Activated CD8-positive, alpha-beta memory T cell treated with anti-CD3 and anti-CD28 coated beads for 48 hours (primary cell): ENCODE measurements around the gene ZDHHC19.
"Not testable (repeated sequence)": the region's sequence is repeated elsewhere in the genome, so short reads cannot be mapped to it uniquely, and the experiment has no call there.

Experiments
- DNase-seq, 3 experiments: peaks; one replicate each; pipeline ENCODE4 v3.0.0-alpha.2; 2020; ENCODE audit warnings: low read depth in 2 of 3, low spot score in 2 of 3

Gene ZDHHC19

DNA sequence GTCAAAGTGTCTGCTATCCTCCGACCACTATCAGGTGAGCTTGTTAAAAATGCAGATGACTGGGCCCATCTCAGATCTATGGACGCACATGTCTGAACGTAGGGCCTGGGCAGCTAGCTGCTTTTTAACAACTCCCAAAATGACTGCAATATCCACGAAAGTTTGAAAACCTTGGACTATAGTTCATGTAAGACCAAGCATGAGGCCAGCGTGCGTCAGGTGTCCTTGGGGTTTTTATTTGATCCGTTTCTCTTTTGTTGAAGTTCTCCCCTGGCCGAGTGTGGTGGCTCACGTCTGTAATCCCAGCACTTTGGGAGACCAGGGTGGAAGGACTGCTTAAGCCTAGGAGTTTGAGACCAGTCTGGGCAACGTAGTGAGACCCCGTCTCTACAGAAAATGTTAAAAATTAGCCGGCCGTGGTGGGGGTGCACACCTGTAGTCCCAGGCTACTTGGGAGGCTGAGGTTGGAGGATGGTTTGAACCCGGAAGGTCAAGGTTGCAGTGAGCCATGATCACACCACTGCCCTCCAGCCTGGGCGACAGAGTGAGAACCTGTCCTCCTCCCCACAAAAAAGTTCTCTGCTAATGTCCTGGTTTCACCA lies 14.7 kb upstream of the ZDHHC19 start:
- DNase-seq = no peak

DNA sequence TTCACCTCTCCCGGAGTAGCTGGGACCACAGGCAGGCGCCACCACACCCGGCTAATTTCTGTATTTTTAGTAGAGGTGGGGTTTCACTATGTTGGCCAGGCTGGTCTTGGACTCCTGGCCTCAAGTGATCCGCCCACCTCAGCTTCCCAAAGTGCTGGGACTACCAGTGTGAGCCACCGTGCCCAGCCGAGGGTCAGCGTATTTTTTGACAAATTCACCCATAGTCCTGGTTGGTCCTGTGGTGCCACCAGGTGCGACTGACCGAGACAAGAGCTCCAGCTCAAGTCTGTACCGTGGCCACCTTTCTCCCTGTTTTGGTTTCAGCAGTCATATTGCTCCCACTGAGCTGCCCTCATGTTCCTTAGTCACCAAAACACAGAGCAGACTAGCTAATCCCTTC lies 13.9 kb upstream of the ZDHHC19 start:
- no peak for DNase-seq

DNA sequence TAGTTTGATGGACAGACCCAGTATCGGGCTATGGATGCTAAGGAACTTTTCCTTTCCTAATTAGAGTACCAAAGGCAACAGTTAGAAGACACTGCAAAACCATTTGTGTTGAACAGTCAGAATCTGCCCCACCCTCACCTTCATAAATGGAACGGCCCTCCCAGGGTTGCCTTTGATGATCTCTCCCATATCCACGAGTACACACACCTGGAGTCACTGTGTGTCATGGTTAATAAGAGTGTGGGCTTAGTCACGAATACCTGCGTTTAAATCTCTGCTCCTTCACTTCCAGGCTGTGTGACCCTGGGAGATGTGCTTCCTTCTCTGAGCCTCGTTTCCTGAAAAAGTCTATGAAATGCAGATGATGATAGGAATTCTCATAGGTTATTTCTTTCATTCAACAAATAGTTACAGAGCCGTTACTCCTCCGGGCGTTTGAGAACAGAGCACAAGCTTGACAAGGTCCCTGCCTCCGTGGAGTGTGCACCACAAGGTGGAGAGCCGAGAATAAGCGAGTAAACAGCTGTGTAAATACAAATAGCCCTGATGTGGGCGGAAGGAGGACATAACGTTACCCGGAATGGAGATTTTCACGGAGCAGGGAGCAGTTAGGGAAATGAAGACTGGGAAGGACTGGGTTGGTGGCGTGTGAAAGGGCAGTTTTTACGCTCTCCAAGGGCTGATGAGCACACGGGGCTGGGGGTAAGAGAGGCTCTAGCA lies 11.8 kb upstream of the ZDHHC19 start:
- DNase-seq = no peak

DNA sequence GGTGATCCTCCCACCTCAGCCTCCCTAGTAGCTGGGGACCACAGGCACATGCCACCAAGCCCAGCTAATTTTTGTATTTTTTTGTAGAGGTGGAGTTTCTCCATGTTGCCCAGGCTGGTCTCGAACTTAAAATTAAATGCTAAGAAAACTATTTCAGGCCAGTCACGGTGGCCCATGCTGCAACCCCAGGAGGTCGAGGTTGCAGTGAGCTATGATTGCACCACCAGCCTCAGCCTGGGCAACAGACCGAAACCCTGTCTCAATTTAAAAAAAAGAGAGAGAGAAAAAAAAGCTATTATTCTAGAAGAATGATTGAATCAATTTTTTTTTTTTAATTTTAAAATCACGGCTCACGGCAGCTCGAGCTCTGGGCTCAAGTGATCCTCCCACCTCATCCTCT lies 9.8 kb upstream of the ZDHHC19 start:
- DNase-seq = no peak

DNA sequence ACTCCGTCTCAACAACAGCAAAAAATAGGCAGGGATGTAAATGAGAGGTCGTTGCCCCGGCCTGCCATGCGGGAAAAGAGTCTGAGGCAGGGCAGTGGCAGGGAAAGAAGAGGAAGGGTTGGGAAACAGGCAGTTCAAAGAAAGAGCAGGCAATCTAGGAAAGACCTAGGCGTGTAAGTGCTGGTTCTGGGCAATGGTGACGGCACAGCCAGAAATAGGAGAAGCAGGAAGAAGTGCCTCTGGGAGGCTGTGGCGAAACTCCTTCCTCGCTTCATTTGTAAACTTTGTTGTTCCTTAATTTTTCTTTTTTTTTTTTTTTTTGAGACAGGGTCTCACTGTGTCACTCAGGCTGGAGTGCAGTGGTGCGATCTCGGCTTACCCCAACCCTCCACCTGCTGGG lies 9.4 kb upstream of the ZDHHC19 start:
- DNase-seq = no peak

DNA sequence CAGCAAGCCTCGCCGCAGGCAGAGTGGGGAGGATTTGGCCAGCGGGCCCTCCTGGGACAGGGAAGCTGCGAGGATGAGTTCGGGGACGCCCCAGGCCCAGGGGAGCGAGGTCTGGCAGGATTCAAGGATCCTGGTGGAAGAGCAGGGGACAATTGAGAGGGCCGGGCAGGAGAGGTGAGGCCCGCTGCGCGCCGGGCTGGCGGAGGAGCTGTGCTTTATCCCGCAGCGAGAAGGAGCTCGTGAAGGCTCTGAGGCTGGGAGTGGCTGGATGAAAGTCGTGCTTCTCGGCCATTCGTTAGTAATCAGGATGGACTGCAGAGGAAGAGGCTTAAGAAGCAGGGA lies 8.7 kb upstream of the ZDHHC19 start:
- DNase-seq = no peak

DNA sequence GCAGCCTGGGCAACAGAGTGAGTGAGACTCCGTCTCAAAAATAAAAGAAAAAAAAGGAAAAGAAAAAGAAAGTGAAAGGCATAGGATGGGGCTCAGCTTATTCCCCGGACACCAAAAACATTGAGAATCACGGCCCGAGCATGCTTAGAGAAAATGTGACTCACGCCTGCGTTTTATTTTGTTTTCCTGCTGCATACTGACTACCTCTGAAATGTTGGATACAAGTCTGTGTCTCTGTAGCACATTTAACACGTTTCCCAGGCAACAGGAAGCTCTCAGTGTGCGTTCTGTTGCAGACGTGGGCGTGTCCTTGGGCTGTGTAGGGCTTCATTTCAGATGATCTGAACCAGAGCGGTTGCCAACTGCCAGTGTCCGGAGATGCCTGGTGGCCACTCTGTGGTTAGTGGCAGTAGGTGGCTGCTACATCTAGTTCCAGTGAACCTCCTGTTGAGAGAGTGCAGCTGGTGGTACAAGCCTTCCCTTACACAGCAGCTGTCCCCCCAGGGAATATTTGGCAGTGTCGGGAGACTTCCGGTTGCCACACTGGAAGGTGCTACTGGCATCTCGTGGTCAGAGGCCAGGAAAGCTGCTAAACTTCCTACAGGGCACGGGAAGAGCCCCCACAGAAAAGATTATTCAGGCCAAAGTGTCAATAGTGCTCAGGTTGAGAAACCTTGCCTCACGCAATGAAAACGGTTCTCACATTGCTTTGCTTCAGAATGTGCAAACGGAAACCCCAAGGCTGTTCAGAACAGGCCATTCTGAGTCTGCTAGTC lies 8.2 kb upstream of the ZDHHC19 start:
- no peak for DNase-seq

DNA sequence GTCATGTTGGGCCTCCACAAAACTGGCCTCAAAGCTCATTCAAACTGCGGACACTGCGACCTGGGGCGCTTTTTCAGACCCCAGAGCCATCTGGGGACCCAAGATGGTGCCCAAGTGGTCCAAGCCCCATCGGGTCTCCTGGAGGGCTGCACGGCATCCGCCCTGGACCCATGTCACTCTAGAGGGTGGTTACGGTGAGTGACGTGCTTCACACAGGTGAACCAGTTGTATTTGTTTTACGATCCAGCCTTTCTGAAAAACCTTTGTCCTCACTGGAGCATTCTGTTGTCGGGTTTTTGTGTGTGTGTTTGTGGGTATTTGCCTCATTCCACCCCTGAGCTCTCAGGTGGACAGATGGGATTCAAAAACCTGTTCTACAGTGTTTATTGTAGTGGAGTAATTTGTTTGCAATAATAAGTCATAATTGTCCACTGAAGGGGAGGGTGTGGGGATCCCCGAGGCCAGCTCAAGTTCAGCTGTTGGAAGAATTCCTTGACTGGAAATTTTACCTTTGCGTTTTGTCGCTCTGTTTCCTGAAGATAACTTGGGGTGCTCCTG lies 7.0 kb upstream of the ZDHHC19 start:
- no peak for DNase-seq

DNA sequence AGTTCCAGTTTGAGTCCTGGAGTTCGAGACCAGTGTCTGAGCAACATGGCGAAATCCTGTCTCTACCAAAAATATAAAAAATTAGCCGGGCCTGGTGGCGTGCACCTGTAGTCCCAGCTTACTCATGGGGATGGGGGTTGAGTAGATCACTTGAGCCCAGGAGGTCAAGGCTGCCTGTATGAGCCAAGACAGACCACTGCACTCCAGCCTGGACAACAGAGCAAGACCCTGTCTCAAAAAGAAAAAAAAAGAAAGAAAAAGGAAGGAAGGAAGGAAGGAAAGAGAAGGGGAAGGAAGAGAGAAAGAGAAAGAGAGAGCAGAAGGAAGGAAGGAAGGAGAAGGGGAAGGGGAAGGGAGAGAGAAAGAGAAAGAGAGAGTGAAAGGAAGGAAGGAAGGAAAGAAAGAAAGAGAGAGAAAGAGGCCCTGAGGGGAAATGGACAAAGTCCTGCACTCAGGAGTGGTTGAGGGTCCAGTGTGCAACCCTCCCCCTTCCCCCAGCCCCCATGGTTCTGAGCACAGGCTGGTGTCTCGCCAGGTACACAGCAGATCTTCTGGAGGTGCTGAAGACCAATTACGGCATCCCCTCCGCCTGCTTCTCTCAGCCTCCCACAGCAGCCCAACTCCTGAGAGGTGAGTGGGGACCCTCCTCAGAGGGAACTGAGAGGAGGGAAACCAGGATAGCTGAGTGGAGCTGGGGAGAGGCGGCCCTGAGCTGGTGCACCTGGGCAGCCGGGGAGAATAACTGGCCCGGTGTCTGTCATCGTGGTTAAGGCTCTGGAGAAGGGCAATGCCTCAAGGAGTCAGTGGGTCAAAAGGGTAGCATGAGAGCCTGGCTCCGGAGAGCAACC lies 6.3 kb upstream of the ZDHHC19 start:
- no peak for DNase-seq

DNA sequence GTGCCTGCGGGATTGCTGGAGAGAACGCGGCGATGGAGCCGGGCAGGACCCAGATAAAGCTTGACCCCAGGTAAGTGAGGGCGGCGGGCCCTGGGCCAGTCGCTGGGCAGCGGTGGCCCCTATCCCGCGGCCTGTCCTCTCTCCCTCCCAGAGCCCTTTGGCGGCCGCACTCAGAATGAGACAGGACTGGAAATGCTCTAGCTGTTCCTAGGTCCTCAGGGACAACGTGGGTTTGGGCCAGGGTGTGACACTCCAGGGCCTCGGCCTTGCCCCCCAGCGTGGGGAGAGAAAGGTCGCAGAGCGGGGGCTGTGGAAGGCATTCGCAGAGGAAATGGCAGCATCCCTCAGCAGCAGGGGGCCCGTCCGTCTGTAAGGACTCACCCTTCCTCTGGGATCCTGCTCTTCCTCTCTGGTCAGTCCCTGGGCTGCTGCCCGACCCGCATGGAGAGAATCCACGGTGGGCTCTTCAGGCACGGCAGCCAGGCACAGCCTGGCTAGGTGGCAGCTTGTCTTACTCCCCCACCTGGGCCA lies 5.5 kb upstream of the ZDHHC19 start:
- DNase-seq = no peak

DNA sequence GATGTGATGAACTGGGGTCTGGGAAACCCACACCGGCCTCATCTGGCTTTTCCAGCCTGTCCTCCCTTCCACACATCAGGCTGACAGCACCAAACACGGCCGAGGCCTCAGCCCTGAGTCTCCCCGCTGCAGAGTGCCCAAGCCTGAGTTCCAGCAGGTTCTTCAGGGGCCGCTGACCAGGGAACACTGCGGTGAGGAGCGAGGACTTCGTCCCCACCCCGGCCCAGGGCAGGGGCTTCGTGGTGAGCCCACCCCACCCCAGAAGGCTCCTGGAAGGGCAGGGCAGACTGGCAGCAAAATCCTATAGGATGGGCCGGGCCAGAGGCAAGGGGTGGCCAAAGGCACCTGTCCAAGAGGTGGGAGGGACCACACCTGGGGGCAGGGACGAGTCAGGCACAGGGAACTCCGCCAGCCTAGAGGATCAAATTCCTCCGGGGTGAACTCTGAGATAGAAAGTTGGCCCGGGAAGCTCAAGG lies 4.9 kb upstream of the ZDHHC19 start, which contains the start of gene SLC51A:
SLC51A (plus strand) TSS at position 446 of the 476 bp plus-strand sequence. CDS start 179 bp downstream, outside the sequence.
- no peak for DNase-seq

DNA sequence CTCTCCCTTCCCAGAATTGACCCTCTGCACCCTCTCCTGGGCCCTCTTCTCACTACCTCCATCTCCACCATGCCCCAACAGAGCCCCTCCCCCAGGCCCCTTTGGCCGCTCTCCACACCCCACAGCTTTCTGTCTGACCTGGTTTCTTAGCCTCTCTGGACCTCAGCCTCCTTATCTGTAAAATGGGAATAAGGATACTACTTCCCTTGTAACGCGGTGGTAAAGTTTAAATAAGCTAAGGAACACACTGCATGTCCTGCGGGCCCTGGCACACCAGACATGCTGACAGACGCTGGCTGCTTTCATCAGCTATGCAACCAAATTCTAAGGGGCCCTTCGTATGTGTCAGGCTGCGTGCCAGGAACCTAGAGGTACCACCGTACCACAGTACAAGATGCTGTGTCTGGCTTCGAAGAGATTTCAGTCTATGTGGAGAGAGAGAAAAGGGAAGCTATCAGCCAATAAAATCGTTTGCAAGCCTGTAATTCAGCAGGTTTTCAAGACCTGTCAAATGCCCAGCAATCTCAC lies 4.4 kb upstream of the ZDHHC19 start:
- DNase-seq = no peak

DNA sequence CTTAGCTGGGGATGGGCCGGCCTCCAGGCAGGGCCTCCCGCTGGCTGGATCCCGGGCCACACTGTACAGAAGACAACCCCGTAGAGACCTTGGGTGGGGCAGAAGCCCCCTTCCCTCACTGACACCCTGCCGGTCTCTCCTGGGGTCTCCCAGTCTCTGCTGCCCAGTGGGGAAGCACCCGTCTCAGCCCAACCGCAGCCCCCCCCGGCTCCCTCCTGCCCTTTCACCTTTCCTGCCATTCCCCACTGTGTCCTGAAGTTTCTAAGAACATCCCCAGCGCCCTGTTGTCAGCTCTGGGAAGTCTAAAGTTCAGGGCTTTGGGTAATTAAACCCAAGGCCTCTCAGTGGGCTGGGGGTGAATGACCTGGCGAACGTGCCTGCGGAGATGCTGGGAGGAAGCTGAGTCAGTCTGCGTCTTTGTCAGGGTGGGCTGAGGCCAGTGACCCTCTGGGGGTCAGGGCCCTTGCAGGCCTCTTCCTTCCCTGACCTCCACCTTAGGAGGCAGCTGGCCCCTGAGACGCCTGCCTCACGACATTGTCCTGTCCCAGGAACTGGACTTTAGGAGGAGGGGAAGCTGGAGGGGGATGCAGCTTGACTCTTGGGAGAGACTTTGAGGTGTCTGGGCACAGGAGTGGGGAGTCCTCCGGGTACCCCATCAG lies 3.7 kb upstream of the ZDHHC19 start:
- DNase-seq = no peak

DNA sequence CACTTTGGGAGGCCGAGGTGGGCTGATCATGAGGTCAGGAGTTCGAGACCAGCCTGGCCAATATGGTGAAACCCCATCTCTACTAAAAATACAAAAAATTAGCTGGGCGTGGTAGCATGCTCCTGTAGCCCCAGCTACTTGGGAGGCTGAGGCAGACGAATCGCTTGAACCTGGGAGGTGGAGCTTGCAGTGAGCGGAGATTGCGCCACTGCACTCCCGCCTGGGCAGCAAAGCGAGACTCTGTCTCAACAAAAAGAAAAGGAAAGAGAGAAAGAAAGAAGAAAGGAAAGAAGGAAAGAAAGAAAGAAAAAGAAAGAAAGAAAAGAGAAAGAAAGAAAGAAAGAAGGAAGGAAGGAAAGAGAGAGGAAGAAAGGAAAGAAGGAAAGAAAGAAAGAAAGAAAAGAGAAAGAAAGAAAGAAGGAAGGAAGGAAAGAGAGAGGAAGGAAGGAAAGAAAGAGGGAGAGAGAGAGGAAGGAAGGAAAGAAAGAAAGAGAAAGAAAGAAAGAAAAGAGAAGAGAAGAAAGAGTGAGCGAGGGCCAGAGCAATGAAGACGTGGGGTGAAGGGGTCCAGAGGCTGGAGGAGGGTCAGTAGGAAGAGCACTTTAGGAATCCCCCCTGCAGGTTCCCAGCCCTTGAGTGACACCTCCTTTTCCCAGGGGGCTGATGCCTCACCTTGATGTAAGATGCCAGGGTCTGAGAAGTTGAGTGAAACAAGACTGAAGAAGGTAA lies 1.1 kb downstream of the ZDHHC19 start:
- DNase-seq = not testable (repeated sequence)

DNA sequence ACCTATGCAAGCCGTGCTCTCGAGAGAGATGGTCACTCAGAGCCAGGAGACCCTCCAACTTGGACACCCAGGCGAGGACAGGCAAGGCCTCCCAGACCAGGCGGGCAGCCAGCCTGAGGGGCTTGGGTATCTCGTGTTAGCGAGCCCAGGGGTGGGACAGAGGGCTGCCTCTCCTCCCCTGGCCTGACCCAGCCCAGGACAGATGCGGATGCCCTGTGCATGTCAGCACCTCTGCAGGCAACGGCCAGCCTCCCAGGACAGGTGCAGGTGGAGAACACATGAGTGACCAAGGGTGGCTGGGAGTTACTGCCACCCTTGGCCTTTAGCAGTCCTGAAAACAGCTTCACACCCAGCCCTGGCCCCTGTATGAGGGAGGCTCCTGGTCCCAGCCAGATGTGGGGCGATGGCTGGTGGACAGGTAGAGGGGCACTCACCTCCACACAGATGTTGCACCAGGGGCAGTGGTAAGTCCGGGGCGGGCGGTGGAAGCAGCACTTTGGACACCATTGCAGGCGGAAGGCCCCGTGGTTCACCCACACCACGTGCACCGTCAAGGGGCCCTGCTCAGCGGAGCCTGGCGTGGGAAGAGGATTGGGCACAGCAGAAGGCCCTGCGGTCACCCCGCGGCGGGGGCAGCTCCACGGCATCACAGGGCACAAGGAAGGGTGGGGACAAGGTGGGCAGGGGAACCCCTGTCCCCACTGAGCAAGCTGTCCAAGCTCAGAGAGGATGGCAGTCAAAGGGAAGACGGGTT lies 2.1 kb downstream of the ZDHHC19 start:
- DNase-seq = no peak

DNA sequence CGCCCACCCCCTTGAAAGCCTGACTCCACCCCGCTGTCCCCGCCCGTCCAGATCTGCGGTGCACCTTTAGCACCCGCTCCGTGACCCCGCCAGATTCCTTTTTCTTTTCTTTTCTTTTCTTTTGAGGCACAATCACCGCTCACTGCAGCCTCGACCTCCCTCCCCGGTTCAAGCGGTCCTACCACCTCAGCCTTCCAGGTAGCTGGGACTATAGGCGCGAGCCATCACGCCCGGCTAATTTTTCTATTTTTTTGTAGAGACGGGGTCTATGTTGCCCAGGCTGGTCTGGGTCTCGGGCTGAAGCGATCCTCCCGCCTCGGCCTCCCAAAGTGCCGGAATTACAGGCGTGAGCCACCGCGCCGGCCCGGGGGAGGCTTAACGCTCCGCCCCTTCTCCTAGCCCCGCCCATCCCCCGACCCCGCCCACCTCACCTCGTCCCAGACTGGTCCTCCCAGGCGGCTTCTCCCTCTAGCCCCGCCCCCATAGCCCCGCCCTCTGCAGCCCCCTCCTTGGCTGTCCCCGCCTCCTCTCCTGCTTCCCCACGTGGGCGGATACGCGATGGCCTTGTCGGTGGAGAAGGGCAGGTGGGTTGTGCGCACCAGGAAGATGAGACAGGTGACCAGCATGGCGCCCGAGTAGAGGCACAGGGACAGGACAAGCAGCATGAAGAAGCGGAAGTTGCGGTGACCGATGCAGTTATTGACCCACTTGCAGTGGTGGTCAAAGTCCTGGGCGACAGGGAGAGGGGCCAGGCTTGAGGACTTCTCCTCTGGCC lies 3.2 kb downstream of the ZDHHC19 start:
- peak in 1 of 3 experiments; percentile 44 for DNase-seq

DNA sequence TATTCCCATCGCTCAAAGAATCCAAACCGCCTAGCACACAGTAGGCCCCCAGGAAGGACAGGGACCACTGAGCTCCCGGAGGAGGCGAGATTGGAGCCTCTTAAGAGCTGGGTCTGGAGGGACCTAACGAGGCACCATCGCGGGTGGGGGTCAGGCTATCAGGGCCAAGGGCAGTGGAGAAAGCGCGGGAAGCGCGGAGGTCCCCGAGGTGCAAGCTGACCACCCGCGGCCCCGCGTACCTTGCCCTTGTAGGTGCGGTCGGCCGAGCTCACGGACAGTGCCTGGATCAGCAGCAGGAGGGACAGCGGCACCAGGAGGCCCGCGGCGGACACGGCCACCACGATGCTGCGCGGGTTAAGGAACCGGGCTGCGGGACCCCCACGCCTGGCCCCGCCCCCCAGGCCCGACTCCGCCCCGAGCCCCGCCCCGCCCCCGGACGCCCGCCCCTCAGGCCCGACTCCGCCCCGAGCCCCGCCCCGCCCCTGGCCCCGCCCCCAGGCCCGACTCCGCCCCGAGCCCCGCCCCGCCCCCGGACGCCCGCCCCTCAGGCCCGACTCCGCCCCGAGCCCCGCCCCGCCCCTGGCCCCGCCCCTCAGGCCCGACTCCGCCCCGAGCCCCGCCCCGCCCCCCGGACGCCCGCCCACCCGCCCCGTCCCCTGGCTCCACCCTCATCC lies 3.9 kb downstream of the ZDHHC19 start:
- DNase-seq = no peak
